ENCODE measurements around the gene POLDIP3.
"Not testable (repeated sequence)": the region's sequence is repeated elsewhere in the genome, so short reads cannot be mapped to it uniquely, and the experiment has no call there.

POLDIP3 gene

DNA sequence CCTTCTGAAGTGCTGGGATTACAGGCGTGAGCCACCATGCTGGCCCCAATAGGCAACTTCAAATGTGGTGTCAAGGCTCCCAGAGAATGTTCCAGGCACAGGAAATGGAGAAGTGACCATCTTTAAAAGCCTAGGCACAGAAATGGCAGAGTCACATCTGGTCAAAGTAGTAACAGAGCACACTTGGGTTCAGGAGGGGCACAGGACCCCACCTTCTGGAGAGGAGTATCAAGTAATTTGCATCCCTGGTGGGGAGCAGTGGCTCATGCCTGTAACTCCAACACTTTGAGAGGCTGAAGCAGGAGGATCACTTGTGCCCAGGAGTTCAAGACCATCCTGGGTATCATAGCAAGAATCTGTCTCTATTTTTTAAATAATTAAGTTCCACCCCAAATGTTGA lies 31.7 kb downstream of the POLDIP3 start:
- DNase-seq, result no peak

DNA sequence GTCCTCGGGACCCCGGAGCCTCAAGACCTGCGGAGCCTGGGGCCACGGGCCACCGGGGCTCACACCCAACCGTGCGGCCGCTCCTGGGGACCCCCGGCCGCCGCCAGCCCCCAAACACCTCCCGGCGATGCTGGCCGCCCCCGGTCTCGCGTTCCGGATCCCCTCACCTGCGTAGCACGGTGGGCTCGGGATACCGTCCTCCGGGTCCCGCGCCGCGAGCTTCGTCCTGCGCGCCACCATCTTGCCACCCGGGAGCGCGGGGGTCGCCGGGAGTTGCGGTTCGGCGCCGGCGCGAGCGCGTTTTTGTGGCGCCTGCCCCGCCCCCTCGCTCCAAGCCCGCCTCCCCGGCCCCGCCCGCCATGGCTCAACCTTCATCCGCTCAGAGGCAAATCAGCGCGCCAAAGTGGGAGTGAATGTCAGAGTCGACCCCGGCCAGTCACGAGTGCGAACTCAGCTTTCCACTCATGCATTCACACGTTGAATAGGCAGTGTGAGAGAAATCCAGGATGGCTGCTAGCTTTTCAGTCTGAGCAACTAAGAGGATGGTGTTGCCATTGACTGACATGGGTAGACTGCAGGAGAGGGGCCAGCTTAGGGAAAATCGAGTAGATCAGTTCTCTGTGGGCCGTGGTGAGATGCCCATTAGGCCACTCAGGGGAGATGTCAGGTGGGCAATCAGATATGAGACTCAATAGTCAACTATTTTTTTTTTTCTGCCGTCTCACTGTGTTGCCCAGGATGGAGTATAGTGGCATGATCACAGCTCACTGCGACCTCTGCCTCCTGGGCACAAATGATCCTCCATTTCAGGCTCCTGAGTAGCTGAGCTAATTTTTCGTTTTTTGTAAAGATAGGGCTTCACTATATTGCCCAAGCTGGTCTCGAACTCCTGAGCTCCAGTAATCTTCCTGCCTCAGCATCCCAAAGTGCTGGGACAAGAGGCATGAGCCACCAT lies 32.6 kb downstream of the POLDIP3 start:
- DNase-seq, result peak; percentile 54 to 72

DNA sequence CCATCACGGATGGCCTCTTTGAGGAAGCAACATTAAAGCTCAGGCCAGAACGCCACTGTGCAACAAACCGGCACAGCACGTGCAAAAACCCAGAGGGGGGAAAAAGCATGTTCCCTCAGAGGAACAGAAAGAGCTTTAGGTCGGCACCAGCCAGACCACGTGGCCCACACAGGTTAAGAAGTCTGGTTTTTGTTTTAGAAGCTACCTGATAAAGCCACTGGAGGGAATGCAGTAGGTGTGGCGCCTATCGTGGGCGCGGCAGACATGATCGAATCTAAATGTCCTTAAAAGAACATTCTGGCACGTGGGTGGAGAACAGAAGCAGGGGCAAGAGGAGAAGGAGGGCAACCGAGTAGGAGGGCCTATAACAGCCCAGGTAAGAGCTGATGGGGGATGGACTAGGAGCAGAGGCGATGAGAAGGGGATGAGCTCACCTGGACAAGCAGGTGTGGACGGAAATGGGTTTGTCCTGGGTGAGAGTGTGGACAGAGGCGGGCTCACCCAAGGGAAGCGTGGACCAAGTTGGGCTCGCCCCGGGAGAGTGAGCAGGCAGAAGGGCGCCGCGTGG lies 33.4 kb downstream of the POLDIP3 start:
- not testable (repeated sequence) for DNase-seq

DNA sequence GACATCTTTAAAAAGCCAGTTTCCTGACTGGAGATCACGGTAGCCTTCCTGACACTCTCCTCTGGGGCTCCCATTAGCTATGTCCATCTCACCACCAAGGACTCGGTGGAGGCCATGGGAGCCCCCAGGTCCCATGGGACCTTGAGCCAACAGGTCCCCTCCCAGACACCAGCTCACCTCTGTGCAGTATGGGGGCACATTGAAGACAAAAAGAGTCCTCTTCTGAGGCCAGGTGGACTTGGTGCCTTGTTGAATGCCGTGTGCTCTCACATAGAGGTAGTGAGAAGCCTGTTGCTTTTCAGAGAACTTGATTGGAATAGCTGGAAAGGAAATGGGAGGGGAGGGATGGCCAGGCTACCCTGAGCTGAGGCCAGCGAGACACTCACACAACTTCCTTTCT lies 34.6 kb downstream of the POLDIP3 start:
- DNase-seq, result not testable (repeated sequence)

DNA sequence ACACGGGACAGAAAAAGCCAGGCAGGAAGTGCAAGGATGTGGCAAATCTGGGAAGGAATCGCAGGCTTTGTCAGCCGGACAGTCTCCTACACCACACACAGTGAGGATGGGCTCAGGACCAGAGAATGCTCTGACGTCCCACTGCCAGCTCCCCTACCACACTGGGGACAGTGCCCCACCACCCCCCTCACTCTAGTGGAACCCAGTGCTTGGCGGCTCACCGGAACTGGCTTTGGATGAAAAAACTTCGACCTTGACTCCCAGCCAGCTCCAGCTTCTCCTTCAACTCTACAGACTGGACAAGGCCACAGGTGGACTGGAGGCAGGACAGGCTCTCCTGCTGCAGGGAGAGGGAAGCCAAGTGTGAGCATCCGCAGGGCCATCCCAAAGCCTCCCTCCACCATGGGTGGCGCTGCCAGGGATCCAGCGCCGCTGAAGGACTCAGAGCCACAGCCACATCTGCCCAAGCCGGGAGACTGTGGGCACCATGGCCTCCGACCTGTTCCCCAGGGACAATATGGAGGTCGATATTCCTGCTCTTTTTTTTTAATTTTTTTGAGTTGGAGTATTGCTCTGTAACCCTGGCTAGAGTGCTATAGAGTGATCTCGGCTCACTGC lies 37.0 kb downstream of the POLDIP3 start:
- no peak for DNase-seq

DNA sequence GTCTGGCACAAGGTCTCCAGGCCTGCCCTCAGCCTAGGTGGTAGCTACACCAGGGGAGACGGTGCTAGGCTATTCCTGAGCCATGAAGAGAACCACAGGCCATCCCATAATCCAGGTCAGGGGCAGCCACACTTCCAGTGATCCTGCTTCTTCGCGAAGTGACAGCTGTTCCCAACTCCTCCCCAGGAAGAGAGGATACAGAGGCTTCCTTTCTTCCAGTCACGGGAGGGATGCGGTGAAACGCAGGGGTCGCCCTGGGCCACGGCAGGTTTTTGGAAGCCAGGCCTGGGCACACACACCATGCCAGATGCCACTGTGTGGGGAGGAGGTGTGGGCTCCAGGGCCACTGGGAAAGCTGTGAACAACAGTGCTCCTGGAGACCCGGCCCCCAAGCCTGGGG lies 37.5 kb downstream of the POLDIP3 start:
- DNase-seq, result not testable (repeated sequence)

DNA sequence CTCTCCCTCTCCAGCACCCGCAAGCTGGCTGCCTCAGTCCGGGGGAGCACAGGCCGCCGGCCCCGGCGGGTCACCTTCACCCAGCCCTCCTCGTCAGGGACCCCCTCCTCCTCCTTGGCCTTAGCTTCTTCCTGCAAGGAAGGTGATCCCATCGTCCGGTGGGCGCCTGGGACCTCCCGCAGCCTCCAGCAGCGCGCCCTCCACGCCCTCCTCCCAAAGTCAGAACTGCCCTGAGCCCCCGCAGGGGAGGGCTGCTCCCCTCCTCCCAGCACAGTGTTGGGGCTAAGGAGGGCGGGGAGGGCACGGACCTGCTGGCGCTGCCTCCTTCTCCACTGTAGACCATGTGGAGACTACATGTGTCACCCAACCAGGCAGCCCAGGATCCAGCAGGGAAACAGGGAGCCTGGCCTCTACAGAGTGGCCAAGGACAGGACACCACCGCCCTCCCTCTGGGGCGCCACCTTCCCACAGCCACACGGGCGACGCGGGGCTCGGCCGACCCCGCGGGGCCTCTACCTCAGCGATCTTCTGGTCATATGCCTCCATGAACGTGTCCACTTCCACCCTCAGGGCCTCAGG lies 38.6 kb downstream of the POLDIP3 start:
- not testable (repeated sequence) for DNase-seq

DNA sequence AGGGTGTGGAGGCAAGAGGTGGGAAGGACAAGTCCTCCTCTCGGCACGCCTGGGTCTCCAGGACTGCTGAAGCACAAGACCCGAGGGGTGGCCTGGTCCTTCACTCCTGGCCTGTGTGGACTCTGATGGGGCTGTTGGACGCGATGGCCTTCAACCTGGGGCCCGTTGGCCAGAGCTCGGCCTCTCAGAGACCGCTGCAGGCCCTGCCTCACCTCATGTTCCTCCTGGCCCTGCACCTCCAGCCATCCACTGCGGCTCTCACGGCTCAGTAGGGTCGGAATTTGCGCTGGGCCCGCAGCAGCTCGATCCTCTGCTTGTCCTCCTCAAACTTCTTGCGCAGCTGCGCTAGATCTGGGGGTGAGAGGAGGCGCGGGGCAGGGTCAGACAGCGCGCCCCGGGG lies 40.2 kb downstream of the POLDIP3 start:
- DNase-seq, result not testable (repeated sequence)

DNA sequence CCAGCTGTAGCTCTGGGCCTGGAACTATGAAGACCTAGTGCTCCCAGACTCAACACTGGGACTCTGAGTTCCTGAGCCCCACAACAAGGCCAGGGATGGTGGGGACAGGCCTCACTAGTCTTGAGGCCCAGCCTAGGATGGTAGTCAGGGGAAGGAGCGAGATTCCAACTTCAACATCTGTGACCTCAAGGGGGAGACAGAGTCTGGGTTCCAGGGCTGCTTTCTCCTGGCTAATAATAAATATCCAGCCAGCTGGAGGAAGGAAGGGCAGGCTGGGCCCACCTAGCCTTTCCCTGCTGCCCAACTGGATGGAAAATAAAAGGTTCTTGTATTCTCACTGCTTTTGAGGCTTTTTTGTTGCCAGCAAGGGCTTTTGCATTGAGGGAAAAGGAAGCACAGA lies 40.6 kb downstream of the POLDIP3 start:
- DNase-seq, result not testable (repeated sequence)

DNA sequence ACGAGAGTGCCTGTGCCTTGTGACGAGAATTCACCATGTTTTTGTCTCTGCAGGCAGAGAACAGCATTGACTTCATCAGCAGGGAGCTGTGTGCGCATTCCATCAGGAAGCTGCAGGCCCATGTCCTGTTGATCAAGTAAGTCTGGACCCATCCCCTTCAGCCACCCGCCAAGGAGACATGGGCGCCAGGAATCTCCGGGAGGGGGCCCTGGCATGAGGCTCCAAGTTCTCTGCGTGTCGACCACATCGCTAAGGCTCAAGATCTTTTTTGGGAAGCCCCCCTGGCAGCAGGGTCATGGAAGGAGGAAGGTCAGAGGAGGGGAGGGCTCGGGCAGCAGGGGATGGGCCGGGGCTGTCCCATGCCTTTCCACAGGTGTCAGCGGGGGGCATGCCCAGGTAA lies 43.6 kb downstream of the POLDIP3 start:
- DNase-seq, result not testable (repeated sequence)

DNA sequence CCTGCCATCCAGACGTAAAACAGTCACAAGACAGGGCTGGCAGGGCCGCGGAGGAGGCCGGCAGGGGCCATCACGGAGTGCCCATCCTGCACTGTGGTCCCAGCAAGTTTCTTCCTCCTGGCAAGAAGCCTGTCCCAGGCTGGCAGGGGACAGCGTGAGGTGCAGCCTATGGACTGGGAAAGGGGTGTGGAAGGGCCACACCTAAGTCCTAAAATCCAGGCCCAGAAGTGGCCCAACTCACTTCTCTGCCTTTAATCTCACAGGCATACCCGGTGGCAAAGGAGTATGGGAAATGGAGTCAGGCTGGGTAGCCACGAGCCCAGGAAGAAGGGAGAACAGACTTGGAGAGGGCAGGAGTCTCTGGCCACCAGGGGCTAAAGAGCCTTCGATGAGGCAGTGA lies 44.1 kb downstream of the POLDIP3 start:
- DNase-seq, result not testable (repeated sequence)

DNA sequence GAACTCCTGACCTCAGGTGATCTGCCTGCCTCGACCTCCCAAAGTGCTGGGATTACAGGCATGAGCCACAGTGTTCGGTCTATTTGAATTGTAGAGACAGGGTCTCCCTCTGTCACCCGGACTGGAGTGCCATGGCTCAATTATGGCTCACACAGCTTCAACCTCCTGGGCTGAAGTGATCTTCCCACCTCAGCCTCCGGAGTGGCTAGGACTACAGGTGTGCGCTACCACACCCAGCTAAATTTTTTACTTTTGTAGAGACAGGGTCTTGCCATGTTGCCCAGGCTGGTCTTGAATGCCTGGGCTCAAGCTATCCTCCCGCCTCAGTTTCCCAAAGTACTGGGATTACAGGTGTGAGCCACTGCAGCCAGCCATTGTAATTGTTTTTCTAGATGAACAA lies 46.7 kb downstream of the POLDIP3 start:
- not testable (repeated sequence) for DNase-seq

DNA sequence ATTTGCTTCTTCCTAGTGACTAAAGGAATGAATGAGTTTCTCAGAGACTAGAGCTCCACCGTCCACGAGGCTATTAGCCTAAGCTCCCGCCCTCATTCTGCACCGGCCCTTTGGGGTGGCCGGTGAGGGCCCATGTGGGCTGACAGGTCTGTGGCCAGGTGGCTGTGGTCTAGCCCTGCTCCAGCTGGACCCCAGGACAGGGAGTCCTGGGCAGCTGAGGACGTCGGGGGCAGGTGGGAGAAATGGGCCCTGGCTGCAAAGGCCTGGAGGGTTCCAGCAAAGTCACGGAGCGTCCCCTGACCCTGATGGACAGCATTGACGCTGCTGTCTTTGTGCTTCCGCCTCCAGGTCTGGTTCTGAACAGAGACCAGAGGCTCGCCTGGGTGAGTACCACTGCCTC lies 48.7 kb downstream of the POLDIP3 start:
- no peak for DNase-seq

DNA sequence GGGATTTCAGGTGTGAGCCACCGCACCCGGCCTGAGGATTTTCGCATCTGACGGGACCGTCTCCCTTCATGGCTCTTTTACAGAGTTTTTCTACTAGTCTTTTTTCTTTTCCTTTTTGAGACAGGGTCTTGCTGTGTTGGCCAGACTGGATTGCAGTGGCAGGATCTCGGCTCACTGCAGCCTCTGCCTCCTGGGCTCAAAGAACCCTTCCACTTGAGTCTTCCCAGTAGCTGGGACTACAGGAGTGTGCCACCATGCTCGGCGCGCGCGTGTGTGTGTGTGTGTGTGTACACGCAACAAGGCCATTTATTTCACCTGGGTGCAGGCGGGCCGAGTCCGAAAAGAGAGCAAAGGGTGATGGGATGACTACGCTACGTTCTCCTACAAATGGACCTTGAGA lies 50.0 kb downstream of the POLDIP3 start:
- no peak for DNase-seq

DNA sequence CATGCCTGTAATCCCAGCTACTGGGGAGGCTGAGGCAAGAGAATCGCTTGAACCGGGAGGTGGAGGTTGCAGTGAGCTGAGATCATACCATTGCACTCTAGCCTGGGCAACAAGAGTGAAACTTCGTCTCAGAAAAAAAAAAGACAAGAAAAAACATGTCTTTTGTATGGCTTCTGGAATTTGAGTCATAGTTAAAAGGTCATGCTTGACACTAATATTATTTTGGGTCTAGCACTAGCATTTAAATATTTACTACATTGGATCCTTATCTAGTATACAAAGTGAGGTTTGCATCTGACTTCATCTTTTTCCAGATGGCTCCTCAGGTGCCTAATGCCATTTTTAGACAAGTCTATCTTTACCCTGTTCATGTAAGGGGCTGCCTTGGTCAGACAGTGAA lies 50.7 kb downstream of the POLDIP3 start:
- not testable (repeated sequence) for DNase-seq

DNA sequence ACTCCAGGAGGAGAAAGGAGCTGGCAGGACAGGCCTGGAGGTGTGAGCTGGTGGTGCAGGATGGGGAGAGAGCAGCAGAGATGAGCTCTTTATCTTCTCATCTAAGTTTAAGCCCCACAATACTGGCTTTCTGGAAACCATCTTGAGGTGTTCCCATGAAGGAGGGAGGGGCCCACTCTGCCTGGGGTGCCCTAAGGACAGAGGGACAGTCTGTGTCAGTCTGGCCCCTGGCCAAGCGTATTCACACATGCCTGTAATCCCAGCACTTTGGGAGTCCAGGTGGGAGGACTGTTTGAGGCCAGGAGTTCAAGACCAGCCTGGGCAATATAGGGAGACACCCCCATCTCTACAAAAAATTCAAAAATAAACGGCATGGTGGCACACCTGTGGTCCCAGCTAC lies 52.0 kb downstream of the POLDIP3 start:
- DNase-seq, result no peak

DNA sequence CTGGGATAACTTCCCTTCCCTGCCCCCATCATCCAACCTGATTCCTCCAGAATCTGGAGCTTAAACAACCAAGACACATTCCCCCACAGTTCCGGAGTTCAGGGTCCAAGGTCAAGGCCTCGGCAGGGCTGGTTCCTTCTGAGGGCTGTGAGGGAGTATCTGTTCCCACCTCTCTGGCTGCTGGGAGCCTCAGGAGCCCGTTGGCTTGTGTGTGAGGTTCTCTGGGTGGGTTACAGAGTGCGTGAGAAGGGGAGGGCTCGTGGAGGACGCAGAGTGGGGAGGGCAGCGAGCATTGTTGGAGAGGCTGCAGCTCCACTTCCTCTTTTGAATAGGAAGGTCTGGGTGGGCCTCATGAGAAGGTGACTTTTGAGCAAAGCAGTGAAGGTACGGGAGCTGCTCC lies 52.4 kb downstream of the POLDIP3 start:
- DNase-seq, result no peak

DNA sequence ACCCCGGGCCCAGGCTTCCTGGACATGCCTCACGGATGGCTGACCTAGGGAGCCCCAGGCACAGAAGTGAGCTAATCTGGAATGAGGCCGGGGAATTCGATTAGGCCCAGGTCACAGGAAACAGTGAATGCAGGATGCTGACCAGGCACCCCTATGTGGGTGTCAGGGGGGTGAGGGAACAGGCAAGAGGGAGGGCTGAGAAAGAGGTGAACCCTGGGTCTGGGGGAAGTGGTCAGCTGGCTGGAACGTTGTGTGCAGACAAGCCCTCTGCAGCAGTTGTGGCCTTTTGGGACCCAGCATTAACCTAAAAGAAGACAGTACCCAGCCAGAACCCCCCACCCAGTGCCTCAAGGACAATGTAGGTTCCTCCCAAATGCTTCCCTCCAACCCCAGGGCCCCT lies 52.8 kb downstream of the POLDIP3 start:
- DNase-seq, result no peak

DNA sequence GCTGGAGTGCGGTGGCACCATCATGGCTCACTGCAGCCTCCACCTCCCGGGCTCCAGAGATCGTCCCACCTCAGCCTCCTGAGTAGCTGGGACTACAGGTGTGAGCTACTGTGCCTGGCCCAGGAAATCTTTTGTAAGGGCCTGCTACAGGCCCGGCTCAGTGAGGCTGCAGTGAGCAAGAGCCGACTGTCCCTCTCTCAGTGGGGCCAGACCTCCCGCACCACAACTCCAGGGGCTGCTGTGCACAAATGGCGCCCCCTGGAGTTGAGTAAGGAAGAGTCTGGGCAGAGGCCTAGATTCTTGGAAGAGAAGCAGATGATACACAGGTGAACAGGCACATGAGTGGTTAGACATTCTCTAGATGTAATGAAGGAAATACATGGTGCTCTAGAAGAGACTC lies 53.9 kb downstream of the POLDIP3 start:
- DNase-seq, result no peak

DNA sequence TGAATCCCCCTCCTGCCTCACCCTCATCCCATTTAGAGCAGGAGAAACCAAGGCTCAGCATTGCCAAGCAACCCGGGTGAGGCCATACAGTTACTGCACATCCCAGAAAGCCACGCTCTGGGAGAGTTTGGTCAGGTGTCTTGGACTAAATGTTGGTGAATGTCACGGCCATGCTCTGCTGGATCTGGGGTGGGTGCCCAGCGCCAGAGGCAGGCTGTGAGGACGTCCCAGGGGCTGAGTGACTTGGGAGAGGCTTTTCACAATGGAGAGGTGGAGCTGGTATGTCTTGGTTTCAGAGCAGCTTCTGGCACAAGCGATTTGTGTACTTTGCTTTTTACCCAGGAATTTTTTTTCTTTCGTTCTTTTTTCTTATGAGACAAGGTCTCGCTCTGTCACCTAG lies 54.3 kb downstream of the POLDIP3 start:
- no peak for DNase-seq

DNA sequence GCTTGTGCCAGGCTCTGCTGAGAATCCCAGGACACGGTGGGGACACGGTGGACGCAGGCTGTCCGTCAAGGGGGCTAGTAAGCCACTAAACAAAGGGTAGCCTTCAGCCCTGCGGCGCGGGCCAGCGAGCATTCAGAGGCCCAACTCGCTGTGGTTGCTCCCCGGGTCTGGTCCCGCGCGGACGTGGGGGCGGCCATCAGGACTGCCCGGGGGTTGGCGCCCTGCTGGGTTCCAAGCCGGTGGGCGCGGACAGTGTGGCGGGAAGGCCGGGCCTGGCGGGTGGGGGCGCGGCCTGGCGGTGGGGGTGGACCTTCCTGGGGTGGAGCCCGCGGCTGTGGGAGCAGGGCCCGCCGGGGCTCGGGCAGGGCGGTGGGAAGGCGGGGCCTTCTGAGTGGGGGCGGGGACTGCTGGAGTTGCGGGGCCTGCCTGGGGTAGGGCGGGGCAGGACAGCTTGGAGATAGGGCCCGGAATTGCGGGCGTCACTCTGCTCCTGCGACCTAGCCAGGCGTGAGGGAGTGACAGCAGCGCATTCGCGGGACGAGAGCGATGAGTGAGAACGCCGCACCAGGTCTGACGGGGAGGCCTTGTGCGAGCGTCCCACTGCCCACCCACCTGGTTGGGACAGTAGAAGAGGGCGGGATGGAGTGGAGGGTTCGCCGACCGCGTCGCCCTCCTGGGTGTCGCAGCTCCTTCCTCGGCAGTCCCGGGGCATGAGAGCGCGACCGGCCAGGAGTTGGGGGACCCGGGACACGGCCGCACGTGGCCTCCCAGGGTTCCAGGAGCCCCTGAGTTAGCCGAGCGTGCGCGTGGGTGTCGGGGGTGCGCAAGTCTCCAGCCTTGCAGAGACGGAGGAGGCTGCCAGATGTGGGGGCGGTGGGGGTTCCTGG lies 61.0 kb downstream of the POLDIP3 start, which contains the start of gene SERHL2:
TSS of gene SERHL2 (plus strand) at position 482 of the 887 bp plus-strand sequence. CDS start at position 547, 65 bp downstream.
- DNase-seq, result peak; percentile 25 to 49

DNA sequence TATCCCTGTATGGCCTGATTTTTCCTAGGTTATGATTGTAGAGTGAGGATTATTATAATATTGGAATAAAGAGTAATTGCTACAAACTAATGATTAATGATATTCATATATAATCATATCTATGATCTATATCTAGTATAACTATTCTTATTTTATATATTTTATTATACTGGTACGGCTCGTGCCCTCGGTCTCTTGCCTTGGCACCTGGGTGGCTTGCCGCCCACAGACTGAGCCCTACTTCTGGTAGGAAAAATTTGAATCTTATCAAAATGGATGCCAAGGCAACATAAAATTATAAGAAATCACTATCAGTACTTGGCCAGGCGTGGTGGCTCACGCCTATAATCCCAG lies 62.4 kb downstream of the POLDIP3 start:
- DNase-seq, result not testable (repeated sequence)

Measured in NCI-H2081 (cell line).